ENCODE data around the gene ITPR1. TPM values are rescaled to one million over a fixed set of nuclear protein-coding genes. Genes with fewer than 3 reads are reported as not detected.

ITPR1 gene
- total and polyA plus RNA-seq, 4 experiments from 2014 or later: 6.1 to 72.8 (median 44.2) TPM

DNA sequence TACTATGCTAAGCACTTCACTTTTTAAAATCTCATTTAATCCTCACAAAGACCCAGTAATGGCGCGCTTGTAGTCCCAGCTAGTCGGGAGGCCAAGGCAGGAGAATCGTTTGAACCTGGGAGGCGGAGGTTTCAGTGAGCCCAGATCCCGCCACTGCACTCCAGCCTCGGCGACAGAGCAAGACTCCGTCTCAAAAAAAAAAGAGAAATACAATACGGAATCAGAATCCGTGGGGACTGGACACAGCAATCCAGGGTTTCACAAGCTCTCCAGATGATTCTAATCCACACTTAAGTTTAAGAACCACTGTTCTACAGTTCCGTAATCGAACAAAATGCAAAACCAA lies 25.7 kb upstream of the ITPR1 start:
- peaks cover 9 to 19% (median 17%) of the 10 kb centered on the region in 4 donors for H3K4me1 Mint-ChIP-seq
- Histone ChIP-seq H3K36me3 (ENCODE audit: insufficient read depth, low read length) (no peaks in the 10 kb centered on the region), H3K27me3 (ENCODE audit: insufficient read depth, low read length) (no peaks in the 10 kb centered on the region), H3K4me1 (ENCODE audit: insufficient read depth, low read length) (peaks cover 16% of the 10 kb centered on the region), H3K9me3 (ENCODE audit: control insufficient read depth in 1 of 2, low read length in 2 of 2) (no peaks in the 10 kb centered on the region), H3K4me3 (ENCODE audit: low read length in 2 of 2) (peak overlapping the region; percentile 71 to 76), H3K27ac (ENCODE audit: low read depth, low read length) (peak overlapping the region; percentile 71)
- CTCF ChIA-PET (ENCODE audit: partially characterized antibody): interaction anchor here (0.8 to 2.7 kb wide), 5 partner anchors 26 to 166 kb away, joined by 3 to 11 read pairs (median 4); partner anchors contain the start of gene ITPR1
- intact Hi-C loops (cut with micrococcal nuclease): loop anchor here (1.0 to 2.0 kb wide), 3 partner anchors 26 to 165 kb away; partner anchors contain the start of genes ITPR1 and SETMAR
- peaks cover 0 to 4% of the 10 kb centered on the region in 2 donors for H3K36me3 Mint-ChIP-seq
- H3K4me3 Mint-ChIP-seq: peak overlapping the region; percentile 88 to 97 (median 92)
- POLR2A ChIA-PET (ENCODE audit: partially characterized antibody): interaction anchor here (0.6 to 2.3 kb wide), 10 partner anchors 20 to 721 kb away, joined by 3 to 95 read pairs (median 3); partner anchors contain the start of gene ITPR1
- H3K9me3 Mint-ChIP-seq: no peaks in the 10 kb centered on the region
- peak overlapping the region; percentile 84 to 97 (median 89) for H3K27ac Mint-ChIP-seq
- no peak for DNase-seq
- no peaks in the 10 kb centered on the region for H3K27me3 Mint-ChIP-seq

GRCh38 chr3:4471907-4472306 lies 21.2 kb upstream of the ITPR1 start:
- CTCF ChIA-PET (ENCODE audit: partially characterized antibody): no interaction called here
- Histone ChIP-seq H3K27ac (ENCODE audit: low read depth, low read length) (no peak overlapping the region), H3K9me3 (ENCODE audit: control insufficient read depth in 1 of 2, low read length in 2 of 2) (no peaks in the 10 kb centered on the region), H3K4me1 (ENCODE audit: insufficient read depth, low read length) (peaks cover 8% of the 10 kb centered on the region), H3K27me3 (ENCODE audit: insufficient read depth, low read length) (no peaks in the 10 kb centered on the region), H3K4me3 (ENCODE audit: low read length in 2 of 2) (no peak overlapping the region), H3K36me3 (ENCODE audit: insufficient read depth, low read length) (no peaks in the 10 kb centered on the region)
- Mint-ChIP-seq H3K36me3 (no peaks in the 10 kb centered on the region), H3K9me3 (no peaks in the 10 kb centered on the region), H3K4me3 (no peak overlapping the region), H3K27ac (no peak overlapping the region), H3K4me1 (peaks cover 5 to 7% (median 5%) of the 10 kb centered on the region in 4 donors), H3K27me3 (peaks cover 6 to 7% of the 10 kb centered on the region in 2 donors)
- intact Hi-C loops (cut with micrococcal nuclease): no loop called here
- DNase-seq: no peak
- POLR2A ChIA-PET (ENCODE audit: partially characterized antibody): no interaction called here

- Histone ChIP-seq H3K4me1 (ENCODE audit: insufficient read depth, low read length) (peaks cover 6% of the 10 kb centered on the region), H3K4me3 (ENCODE audit: low read length in 2 of 2) (no peak overlapping the region), H3K27me3 (ENCODE audit: insufficient read depth, low read length) (no peaks in the 10 kb centered on the region), H3K27ac (ENCODE audit: low read depth, low read length) (no peak overlapping the region), H3K36me3 (ENCODE audit: insufficient read depth, low read length) (no peaks in the 10 kb centered on the region), H3K9me3 (ENCODE audit: control insufficient read depth in 1 of 2, low read length in 2 of 2) (no peaks in the 10 kb centered on the region)
- no peak overlapping the region for H3K27ac Mint-ChIP-seq
- H3K4me1 Mint-ChIP-seq: peaks cover 1 to 4% (median 3%) of the 10 kb centered on the region in 4 donors
- H3K27me3 Mint-ChIP-seq: peaks cover 9% of the 10 kb centered on the region in 2 donors
- no peak overlapping the region for H3K4me3 Mint-ChIP-seq
- no peaks in the 10 kb centered on the region for H3K9me3 Mint-ChIP-seq
- ChIA-PET CTCF (ENCODE audit: partially characterized antibody) (no interaction called here), POLR2A (ENCODE audit: partially characterized antibody) (interaction anchor here (2.3 kb wide), 1 partner anchor 20 kb away, joined by 9 read pairs; the partner anchor contains the start of gene ITPR1)
- DNase-seq: no peak
- intact Hi-C loops (cut with micrococcal nuclease): no loop called here
- no peaks in the 10 kb centered on the region for H3K36me3 Mint-ChIP-seq
Observed at GRCh38 chr3:4472312-4472711, 20.8 kb upstream of the ITPR1 start.

GRCh38 chr3:4472766-4473165 lies 20.4 kb upstream of the ITPR1 start:
- peaks cover 9% of the 10 kb centered on the region in 2 donors for H3K27me3 Mint-ChIP-seq
- no peak overlapping the region for H3K27ac Mint-ChIP-seq
- no peak overlapping the region for H3K4me3 Mint-ChIP-seq
- no peaks in the 10 kb centered on the region for H3K9me3 Mint-ChIP-seq
- Histone ChIP-seq H3K36me3 (ENCODE audit: insufficient read depth, low read length) (no peaks in the 10 kb centered on the region), H3K9me3 (ENCODE audit: control insufficient read depth in 1 of 2, low read length in 2 of 2) (no peaks in the 10 kb centered on the region), H3K4me1 (ENCODE audit: insufficient read depth, low read length) (peaks cover 3% of the 10 kb centered on the region), H3K4me3 (ENCODE audit: low read length in 2 of 2) (no peak overlapping the region), H3K27ac (ENCODE audit: low read depth, low read length) (no peak overlapping the region), H3K27me3 (ENCODE audit: insufficient read depth, low read length) (no peaks in the 10 kb centered on the region)
- DNase-seq: no peak
- peaks cover 0 to 3% (median under 1%) of the 10 kb centered on the region in 4 donors for H3K4me1 Mint-ChIP-seq
- ChIA-PET POLR2A (ENCODE audit: partially characterized antibody) (interaction anchor here (2.3 kb wide), 1 partner anchor 20 kb away, joined by 9 read pairs; the partner anchor contains the start of gene ITPR1), CTCF (ENCODE audit: partially characterized antibody) (no interaction called here)
- intact Hi-C loops (cut with micrococcal nuclease): no loop called here
- H3K36me3 Mint-ChIP-seq: no peaks in the 10 kb centered on the region

DNA sequence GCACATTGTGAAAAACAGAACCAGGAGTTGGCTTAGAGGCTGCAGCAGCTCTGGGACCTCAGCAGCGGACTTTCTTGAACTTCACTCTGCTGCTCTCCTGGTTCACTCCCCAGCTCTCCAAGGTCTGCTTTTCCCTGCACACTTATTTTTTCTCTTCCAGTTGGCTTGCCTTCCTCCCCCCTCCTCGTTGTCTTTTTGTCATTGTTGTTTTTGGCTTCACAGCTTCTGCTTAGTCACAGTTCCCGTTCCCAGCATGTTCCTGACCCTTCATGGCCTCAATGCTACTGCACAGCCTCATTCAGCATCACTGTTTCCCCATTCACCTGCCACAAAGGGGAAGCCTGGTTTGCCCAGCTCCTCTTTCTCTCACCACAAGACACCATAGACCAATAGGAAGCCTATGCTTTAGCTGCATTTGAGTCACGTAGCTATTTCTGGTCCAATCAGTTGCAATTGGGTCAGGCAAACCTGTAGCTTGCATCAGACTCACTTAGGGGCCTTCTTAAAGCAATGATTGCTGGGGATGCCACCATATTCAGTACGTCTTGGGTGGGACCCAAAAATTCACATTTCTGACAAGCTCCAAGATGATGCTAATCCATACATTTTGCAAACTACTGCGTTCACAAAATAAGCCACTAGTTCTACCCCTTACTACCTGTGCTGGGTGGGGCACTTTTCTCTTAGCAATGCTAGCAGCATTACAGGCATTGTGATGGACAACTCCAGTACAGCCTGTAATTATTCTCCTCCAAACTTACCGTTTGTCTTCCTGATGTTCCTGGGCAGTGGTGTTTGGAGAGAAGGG lies 18.3 kb upstream of the ITPR1 start:
- H3K36me3 ChIP-seq (ENCODE audit: insufficient read depth, low read length): no peaks in the 10 kb centered on the region
- H3K27ac Mint-ChIP-seq: peak overlapping the region in 2 of 7 donors; percentile 7 to 49
- POLR2A ChIA-PET (ENCODE audit: partially characterized antibody): interaction anchor here (2.3 kb wide), 1 partner anchor 18 kb away, joined by 9 read pairs; the partner anchor contains the start of gene ITPR1
- peaks cover 3% of the 10 kb centered on the region for H3K4me1 ChIP-seq (ENCODE audit: insufficient read depth, low read length)
- CTCF ChIA-PET (ENCODE audit: partially characterized antibody): interaction anchor here (1.2 kb wide), 1 partner anchor 124 kb away, joined by 3 read pairs; no protein-coding TSS in a partner anchor
- peak overlapping the region in 1 of 8 donors; percentile 0 for H3K4me3 Mint-ChIP-seq
- no peaks in the 10 kb centered on the region for H3K27me3 ChIP-seq (ENCODE audit: insufficient read depth, low read length)
- DNase-seq: no peak
- peaks cover 0 to 3% (median under 1%) of the 10 kb centered on the region in 4 donors for H3K4me1 Mint-ChIP-seq
- no peak overlapping the region for H3K27ac ChIP-seq (ENCODE audit: low read depth, low read length)
- H3K9me3 Mint-ChIP-seq: no peaks in the 10 kb centered on the region
- H3K9me3 ChIP-seq (ENCODE audit: control insufficient read depth in 1 of 2, low read length in 2 of 2): no peaks in the 10 kb centered on the region
- no peak overlapping the region for H3K4me3 ChIP-seq (ENCODE audit: low read length in 2 of 2)
- intact Hi-C loops (cut with micrococcal nuclease): no loop called here
- no peaks in the 10 kb centered on the region for H3K36me3 Mint-ChIP-seq
- peaks cover 12 to 15% of the 10 kb centered on the region in 2 donors for H3K27me3 Mint-ChIP-seq

DNA sequence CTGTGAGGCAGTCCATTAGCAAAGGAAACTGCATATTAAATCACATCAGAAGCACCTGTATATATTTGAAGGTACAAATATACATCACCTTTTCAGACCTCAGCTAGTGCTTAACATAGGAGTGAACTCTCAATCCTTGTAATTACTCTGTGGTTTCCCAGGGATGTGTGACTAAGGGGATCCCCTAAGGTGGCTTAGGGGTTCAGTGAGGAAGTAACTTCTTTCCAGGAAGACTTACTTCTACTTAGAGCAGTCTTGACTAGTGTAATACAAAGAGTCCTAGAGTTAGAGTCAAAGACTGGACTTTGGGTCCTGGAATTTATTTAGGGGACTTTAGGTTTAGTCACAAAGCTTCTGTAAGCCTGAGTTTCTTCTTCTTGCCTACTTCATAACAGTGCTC lies 17.3 kb upstream of the ITPR1 start:
- H3K4me1 ChIP-seq (ENCODE audit: insufficient read depth, low read length): peaks cover 3% of the 10 kb centered on the region
- Mint-ChIP-seq H3K27ac (no peak overlapping the region), H3K9me3 (no peaks in the 10 kb centered on the region), H3K36me3 (no peaks in the 10 kb centered on the region), H3K27me3 (peaks cover 13 to 17% of the 10 kb centered on the region in 2 donors), H3K4me1 (peaks cover 0 to 3% (median under 1%) of the 10 kb centered on the region in 4 donors), H3K4me3 (no peak overlapping the region)
- H3K4me3 ChIP-seq (ENCODE audit: low read length in 2 of 2): no peak overlapping the region
- intact Hi-C loops (cut with micrococcal nuclease): no loop called here
- no peaks in the 10 kb centered on the region for H3K36me3 ChIP-seq (ENCODE audit: insufficient read depth, low read length)
- no peak overlapping the region for H3K27ac ChIP-seq (ENCODE audit: low read depth, low read length)
- no peak for DNase-seq
- H3K27me3 ChIP-seq (ENCODE audit: insufficient read depth, low read length): no peaks in the 10 kb centered on the region
- ChIA-PET CTCF (ENCODE audit: partially characterized antibody) (interaction anchor here (1.2 kb wide), 1 partner anchor 125 kb away, joined by 3 read pairs; no protein-coding TSS in a partner anchor), POLR2A (ENCODE audit: partially characterized antibody) (no interaction called here)
- no peaks in the 10 kb centered on the region for H3K9me3 ChIP-seq (ENCODE audit: control insufficient read depth in 1 of 2, low read length in 2 of 2)

DNA sequence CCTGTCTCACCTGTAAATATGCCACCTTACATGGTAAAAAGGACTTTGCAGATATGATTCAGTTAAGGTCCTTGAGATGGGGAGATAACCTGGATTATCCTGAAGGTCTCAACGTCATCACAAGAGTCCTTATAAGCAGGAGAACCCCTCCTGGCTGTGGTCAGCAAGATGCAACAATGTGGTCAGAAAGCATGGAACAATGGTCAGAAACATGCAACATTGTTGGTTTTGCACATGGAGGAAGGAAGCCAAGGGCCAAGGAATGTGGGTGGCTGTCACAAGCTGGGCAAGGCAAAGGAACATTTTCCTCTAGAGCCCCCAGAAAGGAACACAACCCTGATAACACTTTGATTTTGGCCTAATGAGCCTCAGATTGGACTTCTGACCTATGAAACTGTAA lies 16.7 kb upstream of the ITPR1 start:
- Histone ChIP-seq H3K4me3 (ENCODE audit: low read length in 2 of 2) (no peak overlapping the region), H3K9me3 (ENCODE audit: control insufficient read depth in 1 of 2, low read length in 2 of 2) (no peaks in the 10 kb centered on the region), H3K4me1 (ENCODE audit: insufficient read depth, low read length) (peaks cover 3% of the 10 kb centered on the region), H3K27ac (ENCODE audit: low read depth, low read length) (no peak overlapping the region), H3K36me3 (ENCODE audit: insufficient read depth, low read length) (no peaks in the 10 kb centered on the region), H3K27me3 (ENCODE audit: insufficient read depth, low read length) (no peaks in the 10 kb centered on the region)
- H3K9me3 Mint-ChIP-seq: no peaks in the 10 kb centered on the region
- peaks cover 13 to 17% of the 10 kb centered on the region in 2 donors for H3K27me3 Mint-ChIP-seq
- no peak overlapping the region for H3K27ac Mint-ChIP-seq
- DNase-seq: no peak
- H3K4me1 Mint-ChIP-seq: peaks cover 0 to 3% (median under 1%) of the 10 kb centered on the region in 4 donors
- CTCF ChIA-PET (ENCODE audit: partially characterized antibody): no interaction called here
- no peak overlapping the region for H3K4me3 Mint-ChIP-seq
- intact Hi-C loops (cut with micrococcal nuclease): no loop called here
- POLR2A ChIA-PET (ENCODE audit: partially characterized antibody): no interaction called here
- no peaks in the 10 kb centered on the region for H3K36me3 Mint-ChIP-seq
